ENCODE results near the gene SCLY.

Gene SCLY

DNA sequence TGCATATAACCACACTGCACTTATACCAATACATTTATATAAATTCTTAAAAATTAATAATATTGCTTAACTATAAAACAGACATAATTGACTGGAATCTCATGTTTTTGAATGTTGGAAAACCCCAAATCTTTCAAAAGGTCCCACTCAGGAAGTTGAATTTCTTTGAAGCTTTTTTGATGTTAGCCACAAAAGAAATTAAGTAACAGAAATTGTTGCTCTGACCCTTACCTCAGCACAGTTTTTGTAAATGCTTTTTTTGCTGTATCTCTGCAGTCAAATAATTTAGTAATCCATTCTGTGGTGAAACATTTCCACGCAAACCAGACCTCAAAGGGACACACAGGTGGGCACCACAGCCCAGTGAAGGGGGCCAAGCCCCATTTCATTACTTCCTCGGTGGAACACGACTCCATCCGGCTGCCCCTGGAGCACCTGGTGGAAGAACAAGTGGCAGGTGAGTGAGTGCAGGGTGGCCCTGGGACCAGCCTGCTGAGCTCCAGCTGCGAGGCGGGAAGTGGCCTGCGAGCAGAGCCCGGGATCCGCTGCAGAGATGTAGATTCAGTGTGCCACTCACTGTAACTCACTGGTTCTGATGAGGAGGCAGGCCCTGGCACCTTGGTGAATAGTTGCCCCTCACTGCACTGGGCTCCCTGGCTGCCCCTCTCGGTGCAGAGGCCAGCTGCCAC lies 8.4 kb downstream of the SCLY start:
- no CpG with 5 or more reads among the region's 10 CpGs for WGBS (ENCODE audit: insufficient coverage, insufficient read length)
- DNase-seq (ENCODE audit: low read depth, low spot score), result no peak
- Histone ChIP-seq H3K27me3 (ENCODE audit: control insufficient read depth, insufficient read depth, low read length) (no peaks in the 10 kb centered on the region), H3K4me1 (ENCODE audit: control insufficient read depth, insufficient read depth, low read length) (no peaks in the 10 kb centered on the region; the same call in 1 of the 2 replicates), H3K4me3 (ENCODE audit: low read length) (no peak overlapping the region), H3K36me3 (ENCODE audit: control insufficient read depth, insufficient read depth, low read length) (peaks cover 20% of the 10 kb centered on the region), H3K9me3 (ENCODE audit: control insufficient read depth, insufficient read depth, low read length) (no peaks in the 10 kb centered on the region), H3K27ac (ENCODE audit: low read length) (no peak overlapping the region)

DNA sequence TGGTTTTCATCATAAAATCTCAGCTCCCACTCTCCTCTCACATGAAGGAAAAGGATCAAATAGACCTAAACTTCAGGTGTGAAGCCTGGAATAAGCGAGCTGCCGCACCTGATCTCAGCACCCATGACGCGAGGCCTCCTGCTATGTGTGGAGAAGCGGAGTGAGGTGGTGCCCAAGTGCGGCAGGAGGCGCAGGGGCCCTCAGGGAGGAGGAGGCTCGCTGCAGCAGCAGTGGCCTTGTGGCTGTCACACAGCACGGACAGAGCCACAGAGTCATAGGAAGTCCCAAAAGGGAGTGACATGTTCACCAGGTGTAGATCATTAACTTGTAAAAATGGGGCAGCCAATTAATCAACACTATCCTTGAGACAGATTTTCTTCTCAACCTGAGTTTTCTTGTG lies 9.1 kb downstream of the SCLY start:
- DNase-seq (ENCODE audit: low read depth, low spot score), result no peak
- H3K27me3 ChIP-seq (ENCODE audit: control insufficient read depth, insufficient read depth, low read length), result no peaks in the 10 kb centered on the region
- no peak overlapping the region for H3K4me3 ChIP-seq (ENCODE audit: low read length)
- H3K4me1 ChIP-seq (ENCODE audit: control insufficient read depth, insufficient read depth, low read length), result no peaks in the 10 kb centered on the region; the same call in 1 of the 2 replicates
- WGBS (ENCODE audit: insufficient coverage, insufficient read length), result no CpG with 5 or more reads among the region's 9 CpGs
- no peaks in the 10 kb centered on the region for H3K9me3 ChIP-seq (ENCODE audit: control insufficient read depth, insufficient read depth, low read length)
- H3K27ac ChIP-seq (ENCODE audit: low read length), result no peak overlapping the region
- peaks cover 20% of the 10 kb centered on the region for H3K36me3 ChIP-seq (ENCODE audit: control insufficient read depth, insufficient read depth, low read length)

DNA sequence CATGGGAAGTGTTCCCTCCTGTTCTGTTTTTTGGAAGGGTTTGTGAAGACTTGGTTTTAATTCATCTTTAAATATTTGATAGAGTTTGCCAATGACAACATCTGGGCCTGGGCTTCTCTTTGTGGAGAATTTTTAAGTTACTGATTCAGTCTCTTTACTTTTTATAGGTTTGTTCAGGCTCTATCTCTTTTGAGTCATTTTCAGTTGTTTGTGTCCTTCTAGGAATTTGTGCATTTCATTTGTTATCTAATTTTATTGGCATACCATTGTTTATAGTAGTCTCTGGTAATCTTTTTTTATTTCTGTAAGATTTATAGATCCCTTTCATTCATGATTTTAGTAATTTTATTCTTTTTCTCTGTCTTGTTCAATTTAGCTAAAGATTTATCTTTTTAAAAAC lies 14.6 kb downstream of the SCLY start:
- DNase-seq (ENCODE audit: low read depth, low spot score), result no peak
- Histone ChIP-seq H3K27ac (ENCODE audit: low read length) (no peak overlapping the region), H3K27me3 (ENCODE audit: control insufficient read depth, insufficient read depth, low read length) (no peaks in the 10 kb centered on the region), H3K36me3 (ENCODE audit: control insufficient read depth, insufficient read depth, low read length) (no peaks in the 10 kb centered on the region; the same call in 1 of the 2 replicates), H3K9me3 (ENCODE audit: control insufficient read depth, insufficient read depth, low read length) (no peaks in the 10 kb centered on the region), H3K4me1 (ENCODE audit: control insufficient read depth, insufficient read depth, low read length) (no peaks in the 10 kb centered on the region; the same call in 1 of the 2 replicates), H3K4me3 (ENCODE audit: low read length) (no peak overlapping the region)

DNA sequence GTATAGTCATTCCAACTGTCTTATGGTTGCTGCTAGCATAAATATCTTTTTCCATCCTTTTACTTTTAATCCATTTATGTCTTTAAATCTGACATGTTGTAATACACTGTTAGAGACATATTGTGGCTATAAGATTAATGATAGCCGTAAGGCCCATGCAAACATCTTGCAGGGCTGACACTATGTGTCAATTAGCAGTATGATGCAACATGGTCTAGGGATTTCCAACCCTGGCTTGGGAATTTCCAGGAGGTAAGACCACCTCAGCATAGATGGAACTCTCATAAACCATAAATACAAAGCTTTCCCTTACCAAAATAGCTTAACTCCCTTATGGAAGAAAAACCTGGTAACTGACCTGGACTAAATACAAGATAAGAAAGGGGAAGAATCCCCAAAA lies 16.5 kb downstream of the SCLY start:
- peaks cover 1% of the 10 kb centered on the region; the same call in 1 of the 2 replicates for H3K4me1 ChIP-seq (ENCODE audit: control insufficient read depth, insufficient read depth, low read length)
- H3K27ac ChIP-seq (ENCODE audit: low read length), result no peak overlapping the region
- H3K4me3 ChIP-seq (ENCODE audit: low read length), result no peak overlapping the region
- H3K27me3 ChIP-seq (ENCODE audit: control insufficient read depth, insufficient read depth, low read length), result no peaks in the 10 kb centered on the region
- DNase-seq (ENCODE audit: low read depth, low spot score), result no peak
- no peaks in the 10 kb centered on the region for H3K9me3 ChIP-seq (ENCODE audit: control insufficient read depth, insufficient read depth, low read length)
- WGBS (ENCODE audit: insufficient coverage, insufficient read length), result no CpG with 5 or more reads among the region's 1 CpG
- peaks cover 18% of the 10 kb centered on the region for H3K36me3 ChIP-seq (ENCODE audit: control insufficient read depth, insufficient read depth, low read length)

DNA sequence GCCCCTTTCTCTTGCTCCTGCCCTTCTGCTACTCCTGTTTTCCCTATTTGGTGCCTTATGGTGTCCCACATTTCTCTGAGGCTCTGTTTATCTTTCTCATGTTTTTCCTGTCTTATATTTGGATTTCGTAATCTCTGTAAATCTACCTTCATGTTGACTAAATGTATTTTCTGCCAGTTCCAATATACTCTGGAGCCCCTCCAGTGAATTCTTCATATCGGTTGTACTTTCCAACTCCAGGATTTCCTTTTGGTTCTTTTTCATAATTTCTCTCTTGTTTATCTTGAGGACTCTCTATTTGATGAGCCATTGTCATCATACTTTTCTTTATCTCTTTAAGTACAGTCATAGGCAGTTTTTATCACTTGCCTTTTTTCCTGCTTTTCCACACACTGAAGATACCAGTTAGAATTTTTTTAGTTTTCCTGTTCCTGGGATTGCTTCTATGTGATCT lies 19.1 kb downstream of the SCLY start:
- WGBS (ENCODE audit: insufficient coverage, insufficient read length), result no CpG with 5 or more reads among the region's 2 CpGs
- H3K4me3 ChIP-seq (ENCODE audit: low read length), result no peak overlapping the region

DNA sequence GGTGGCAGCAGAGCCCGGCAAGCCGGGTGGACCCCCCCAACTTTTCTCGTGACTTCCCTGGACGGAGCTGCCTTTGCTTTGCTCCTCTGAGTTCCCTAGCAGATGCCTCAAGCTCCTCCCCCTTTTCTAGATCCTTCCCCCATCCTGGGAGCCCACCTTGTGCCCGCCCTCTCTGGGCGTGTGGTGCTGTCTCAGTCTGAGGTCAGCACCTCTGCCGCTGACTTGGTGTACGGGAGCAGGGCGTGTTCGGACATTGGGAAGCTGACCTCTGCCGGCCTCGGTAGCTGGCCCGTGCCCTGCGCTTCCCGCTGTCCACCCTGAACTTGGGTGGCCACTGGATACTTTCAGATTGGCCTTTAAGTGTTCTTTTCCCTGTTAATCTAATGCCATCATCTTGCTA lies 19.7 kb downstream of the SCLY start:
- DNase-seq (ENCODE audit: low read depth, low spot score), result no peak

More for the DNA sequence above, 19.1 kb downstream of the SCLY start:
- Histone ChIP-seq H3K4me1 (ENCODE audit: control insufficient read depth, insufficient read depth, low read length) (peaks cover 1% of the 10 kb centered on the region; the same call in 1 of the 2 replicates), H3K27ac (ENCODE audit: low read length) (no peak overlapping the region), H3K36me3 (ENCODE audit: control insufficient read depth, insufficient read depth, low read length) (peaks cover 34% of the 10 kb centered on the region), H3K27me3 (ENCODE audit: control insufficient read depth, insufficient read depth, low read length) (no peaks in the 10 kb centered on the region), H3K9me3 (ENCODE audit: control insufficient read depth, insufficient read depth, low read length) (no peaks in the 10 kb centered on the region)
- no peak for DNase-seq (ENCODE audit: low read depth, low spot score)

DNA sequence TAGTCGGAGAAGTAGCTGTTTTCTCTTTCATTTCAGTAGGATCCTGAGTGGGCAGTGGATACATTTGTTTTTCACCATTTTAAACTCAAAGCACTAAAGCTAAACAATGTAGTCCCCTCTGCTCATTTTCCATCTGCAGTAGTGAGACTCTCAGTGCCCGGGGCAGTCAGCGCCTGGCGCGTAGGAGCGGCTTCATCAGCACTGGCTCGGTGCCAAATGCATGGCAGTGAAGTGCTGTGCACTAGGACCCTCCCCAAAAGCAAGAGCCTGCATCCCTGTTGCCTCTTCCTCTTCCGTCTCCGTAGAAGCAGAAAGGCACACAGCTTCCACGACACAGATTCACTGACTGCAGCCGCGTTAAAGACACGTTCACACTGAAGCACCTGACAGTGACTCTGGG lies 20.3 kb downstream of the SCLY start:
- Histone ChIP-seq H3K36me3 (ENCODE audit: control insufficient read depth, insufficient read depth, low read length) (peaks cover 34% of the 10 kb centered on the region), H3K27ac (ENCODE audit: low read length) (no peak overlapping the region), H3K9me3 (ENCODE audit: control insufficient read depth, insufficient read depth, low read length) (no peaks in the 10 kb centered on the region), H3K4me1 (ENCODE audit: control insufficient read depth, insufficient read depth, low read length) (peaks cover 1% of the 10 kb centered on the region; the same call in 1 of the 2 replicates), H3K4me3 (ENCODE audit: low read length) (no peak overlapping the region), H3K27me3 (ENCODE audit: control insufficient read depth, insufficient read depth, low read length) (no peaks in the 10 kb centered on the region)
- WGBS (ENCODE audit: insufficient coverage, insufficient read length), result no CpG with 5 or more reads among the region's 13 CpGs
- DNase-seq (ENCODE audit: low read depth, low spot score), result no peak

More for the DNA sequence above, 19.7 kb downstream of the SCLY start:
- Histone ChIP-seq H3K27me3 (ENCODE audit: control insufficient read depth, insufficient read depth, low read length) (no peaks in the 10 kb centered on the region), H3K36me3 (ENCODE audit: control insufficient read depth, insufficient read depth, low read length) (peaks cover 34% of the 10 kb centered on the region), H3K4me3 (ENCODE audit: low read length) (no peak overlapping the region), H3K4me1 (ENCODE audit: control insufficient read depth, insufficient read depth, low read length) (peaks cover 1% of the 10 kb centered on the region; the same call in 1 of the 2 replicates), H3K9me3 (ENCODE audit: control insufficient read depth, insufficient read depth, low read length) (no peaks in the 10 kb centered on the region), H3K27ac (ENCODE audit: low read length) (no peak overlapping the region)
- WGBS (ENCODE audit: insufficient coverage, insufficient read length), result no CpG with 5 or more reads among the region's 15 CpGs

DNA sequence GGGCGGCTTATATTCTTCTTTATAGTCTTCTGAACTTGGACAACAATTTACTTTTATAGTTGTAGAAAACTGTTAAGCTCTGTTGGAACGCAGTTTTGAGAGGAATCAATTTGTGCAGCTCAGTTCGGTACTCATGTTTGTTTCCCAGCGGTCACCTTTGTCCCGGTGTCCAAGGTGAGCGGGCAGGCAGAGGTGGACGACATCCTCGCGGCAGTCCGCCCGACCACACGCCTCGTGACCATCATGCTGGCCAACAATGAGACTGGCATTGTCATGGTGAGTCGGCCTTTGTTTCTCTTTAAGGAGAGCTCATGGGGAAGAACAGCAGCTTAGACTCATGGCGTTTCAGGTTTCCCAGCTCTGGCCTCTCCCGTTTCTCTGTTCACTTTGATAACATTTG lies 20.8 kb downstream of the SCLY start:
- peaks cover 34% of the 10 kb centered on the region for H3K36me3 ChIP-seq (ENCODE audit: control insufficient read depth, insufficient read depth, low read length)
- no peaks in the 10 kb centered on the region for H3K27me3 ChIP-seq (ENCODE audit: control insufficient read depth, insufficient read depth, low read length)
- no peaks in the 10 kb centered on the region; the same call in 1 of the 2 replicates for H3K9me3 ChIP-seq (ENCODE audit: control insufficient read depth, insufficient read depth, low read length)
- H3K4me3 ChIP-seq (ENCODE audit: low read length), result no peak overlapping the region
- DNase-seq (ENCODE audit: low read depth, low spot score), result no peak
- WGBS (ENCODE audit: insufficient coverage, insufficient read length), result no CpG with 5 or more reads among the region's 16 CpGs
- peaks cover 1% of the 10 kb centered on the region; the same call in 1 of the 2 replicates for H3K4me1 ChIP-seq (ENCODE audit: control insufficient read depth, insufficient read depth, low read length)
- no peak overlapping the region for H3K27ac ChIP-seq (ENCODE audit: low read length)

DNA sequence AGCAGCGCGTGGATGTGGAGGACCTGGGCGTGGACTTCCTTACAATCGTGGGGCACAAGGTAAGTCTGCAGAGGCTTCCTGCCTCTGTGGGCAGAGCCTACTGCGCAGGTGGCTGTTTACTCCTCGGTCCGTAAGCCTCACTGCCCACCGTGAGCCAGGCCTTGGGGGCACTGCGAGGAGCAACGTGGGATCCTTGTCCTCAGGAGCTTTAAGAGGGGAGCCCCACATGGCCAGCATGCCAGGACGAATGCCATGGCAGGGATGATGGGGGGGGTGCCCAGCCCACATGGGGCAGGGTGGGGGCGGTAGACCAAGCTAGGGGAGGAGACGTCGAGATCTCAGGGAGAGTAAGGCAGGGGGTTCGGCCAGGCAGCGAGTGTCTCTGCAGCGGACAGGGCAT lies 21.4 kb downstream of the SCLY start:
- Histone ChIP-seq H3K36me3 (ENCODE audit: control insufficient read depth, insufficient read depth, low read length) (peaks cover 34% of the 10 kb centered on the region), H3K27ac (ENCODE audit: low read length) (no peak overlapping the region), H3K27me3 (ENCODE audit: control insufficient read depth, insufficient read depth, low read length) (no peaks in the 10 kb centered on the region), H3K4me3 (ENCODE audit: low read length) (no peak overlapping the region), H3K4me1 (ENCODE audit: control insufficient read depth, insufficient read depth, low read length) (peaks cover 1% of the 10 kb centered on the region; the same call in 1 of the 2 replicates), H3K9me3 (ENCODE audit: control insufficient read depth, insufficient read depth, low read length) (no peaks in the 10 kb centered on the region; the same call in 1 of the 2 replicates)
- DNase-seq (ENCODE audit: low read depth, low spot score), result no peak
- WGBS (ENCODE audit: insufficient coverage, insufficient read length), result no CpG with 5 or more reads among the region's 17 CpGs

DNA sequence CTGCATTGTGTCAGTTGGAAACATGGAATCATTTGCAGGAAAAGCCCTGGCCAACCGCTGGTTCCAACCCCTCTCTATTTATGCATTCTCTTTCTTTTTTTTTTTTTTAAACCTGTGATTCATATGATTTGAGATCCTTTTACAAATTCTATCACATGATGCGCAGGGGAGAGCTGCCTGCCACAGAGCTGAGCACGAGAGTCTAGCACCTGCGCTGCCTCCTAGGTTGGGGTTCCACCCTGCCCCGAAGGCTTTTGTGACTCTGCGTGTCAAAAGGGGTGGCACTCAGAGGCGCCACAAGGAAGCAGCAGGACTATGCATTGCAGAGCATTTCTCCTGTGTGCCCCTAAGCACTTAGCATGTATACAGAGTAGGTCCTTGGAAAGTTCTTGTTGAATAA lies 22.0 kb downstream of the SCLY start:
- no peak overlapping the region for H3K4me3 ChIP-seq (ENCODE audit: low read length)
- H3K27ac ChIP-seq (ENCODE audit: low read length), result no peak overlapping the region
- H3K4me1 ChIP-seq (ENCODE audit: control insufficient read depth, insufficient read depth, low read length), result peaks cover 1% of the 10 kb centered on the region; the same call in 1 of the 2 replicates
- H3K27me3 ChIP-seq (ENCODE audit: control insufficient read depth, insufficient read depth, low read length), result no peaks in the 10 kb centered on the region
- H3K9me3 ChIP-seq (ENCODE audit: control insufficient read depth, insufficient read depth, low read length), result no peaks in the 10 kb centered on the region; the same call in 1 of the 2 replicates
- DNase-seq (ENCODE audit: low read depth, low spot score), result no peak
- H3K36me3 ChIP-seq (ENCODE audit: control insufficient read depth, insufficient read depth, low read length), result peaks cover 34% of the 10 kb centered on the region
- no CpG with 5 or more reads among the region's 7 CpGs for WGBS (ENCODE audit: insufficient coverage, insufficient read length)

DNA sequence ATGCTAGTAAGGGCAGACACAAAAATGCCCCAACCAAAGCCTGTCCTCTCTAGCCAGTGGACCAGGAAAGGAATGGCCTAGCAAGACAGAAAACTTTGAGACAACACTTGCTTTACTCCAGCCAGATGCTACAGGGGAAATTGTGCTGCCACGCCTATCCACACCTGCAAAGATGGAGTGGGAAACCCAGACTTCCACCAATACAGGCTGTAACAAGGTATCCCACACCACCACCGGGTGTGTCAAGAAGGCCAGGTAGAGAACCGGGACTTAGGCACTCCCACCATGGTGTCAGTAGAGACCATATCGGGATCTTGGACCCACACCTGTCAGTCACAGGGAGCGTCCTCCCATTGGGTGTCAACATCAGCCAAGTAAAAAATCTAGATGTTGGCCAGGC lies 23.1 kb downstream of the SCLY start:
- Histone ChIP-seq H3K4me3 (ENCODE audit: low read length) (no peak overlapping the region), H3K36me3 (ENCODE audit: control insufficient read depth, insufficient read depth, low read length) (peaks cover 34% of the 10 kb centered on the region), H3K27ac (ENCODE audit: low read length) (no peak overlapping the region), H3K27me3 (ENCODE audit: control insufficient read depth, insufficient read depth, low read length) (no peaks in the 10 kb centered on the region), H3K4me1 (ENCODE audit: control insufficient read depth, insufficient read depth, low read length) (peaks cover 1% of the 10 kb centered on the region; the same call in 1 of the 2 replicates), H3K9me3 (ENCODE audit: control insufficient read depth, insufficient read depth, low read length) (no peaks in the 10 kb centered on the region; the same call in 1 of the 2 replicates)
- no peak for DNase-seq (ENCODE audit: low read depth, low spot score)
- WGBS (ENCODE audit: insufficient coverage, insufficient read length), result no CpG with 5 or more reads among the region's 5 CpGs
